Breast epithelium (tissue), 4 donors: Measurements from ENCODE around the gene CAPN2. TPM values are rescaled to one million over a fixed set of nuclear protein-coding genes. Genes with fewer than 3 reads are reported as not detected.

ENCODE experiments used
- DNase-seq, 2 donors: peaks; one replicate each; pipeline ENCODE4 v3.0.0-alpha.2; 2019; ENCODE audit warnings: low spot score in 2 of 2
- H3K27ac ChIP-seq, 2 donors: fragments of 200-600 bp; sonication (generic) in 1 of 2; one replicate each; pipeline ENCODE4 v1.5.1; 2016 to 2019; ENCODE audit warnings: mild to moderate bottlenecking in 1 of 2
- H3K27me3 ChIP-seq, 2 donors: fragments of 200-600 bp; sonication (generic) in 1 of 2; one replicate each; pipeline versions ENCODE4 v1.5.1 to v1.6.0; 2017 to 2019; ENCODE audit warnings: control low read depth in 1 of 2, mild to moderate bottlenecking in 1 of 2
- H3K36me3 ChIP-seq: fragments of 200-600 bp; one replicate; pipeline ENCODE4 v1.5.1; 2019
- H3K4me1 ChIP-seq, 2 donors: fragments of 200-600 bp; sonication (generic); one replicate each; pipeline ENCODE4 v1.5.1; 2016 to 2019; ENCODE audit warnings: control low read depth in 1 of 2
- H3K4me3 ChIP-seq, 3 donors: fragments of 200-600 bp; sonication (generic); 1 replicate in 2 of 3; 2 replicates in 1 of 3; pipeline ENCODE4 v1.5.1; 2016 to 2019; ENCODE audit warnings: mild to moderate bottlenecking in 3 of 3, moderate library complexity in 2 of 3
- H3K9me3 ChIP-seq, 2 donors: fragments of 200-600 bp; sonication (generic) in 1 of 2; one replicate each; pipeline ENCODE4 v1.5.1; 2016 to 2019; ENCODE audit warnings: control low read depth in 1 of 2
- POLR2A ChIP-seq: fragments of 450-650 bp; IDR thresholded peaks from one replicate; pipeline ENCODE4 v1.6.1; 2016; ENCODE audit warnings: antibody characterized with exemption, mild to moderate bottlenecking, moderate library complexity
- POLR2AphosphoS5 ChIP-seq, 3 donors: sonication (generic); formaldehyde crosslinking; IDR thresholded peaks; one replicate each; pipeline ENCODE4 v1.6.1; 2017; ENCODE audit warnings: antibody characterized with exemption in 3 of 3
- intact Hi-C: fragments of 100-400 bp; cut with DNase I; formaldehyde crosslinking; loops from one replicate; pipeline ENCODE4 v1.15.1; 2023; ENCODE audit warnings: low total_unique reads
- total RNA-seq, 3 donors: library from RNA; depleted of rRNA; stranded (reverse); fragments of >200 nt; gene quantifications; one replicate each; pipeline ENCODE4 v1.1.0, GENCODE V29; 2016
- TF ChIP-seq, protein P1 (sequence below), 3 donors: fragments of 450-650 bp; IDR thresholded peaks; one replicate each; pipeline ENCODE4 v1.5.1; 2016 to 2017; ENCODE audit warnings: antibody characterized with exemption in 3 of 3, mild to moderate bottlenecking in 3 of 3, moderate library complexity in 3 of 3

Gene CAPN2
- total RNA-seq, 3 donors from 2014 or later = 162 to 192 (median 164) TPM

DNA sequence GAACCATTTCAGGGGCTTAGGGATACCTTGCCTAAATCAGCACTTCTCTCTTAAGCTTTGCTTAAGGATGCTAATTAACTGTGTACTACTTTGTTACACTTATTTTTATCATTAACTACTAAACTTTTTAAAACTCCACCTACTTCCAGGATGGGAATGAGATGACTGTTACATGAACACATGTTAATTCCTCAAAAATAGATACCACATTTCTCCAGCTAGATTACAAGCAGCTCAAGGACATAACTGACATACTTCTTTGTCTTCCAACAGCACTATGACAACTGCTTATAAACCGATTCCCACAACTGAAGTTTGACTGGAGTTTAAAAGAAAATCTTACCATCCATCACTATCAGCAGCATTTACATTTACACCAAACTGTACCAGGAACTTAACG, 79.7 kb downstream of the CAPN2 start:
- intact Hi-C loops = no loop called here
- Histone ChIP-seq H3K9me3 (no peaks in the 10 kb centered on the region), H3K4me3 (no peak overlapping the region), H3K27me3 (no peaks in the 10 kb centered on the region), H3K36me3 (no peaks in the 10 kb centered on the region), H3K27ac (no peak overlapping the region), H3K4me1 (no peaks in the 10 kb centered on the region)
- TF ChIP-seq, protein P1, sequence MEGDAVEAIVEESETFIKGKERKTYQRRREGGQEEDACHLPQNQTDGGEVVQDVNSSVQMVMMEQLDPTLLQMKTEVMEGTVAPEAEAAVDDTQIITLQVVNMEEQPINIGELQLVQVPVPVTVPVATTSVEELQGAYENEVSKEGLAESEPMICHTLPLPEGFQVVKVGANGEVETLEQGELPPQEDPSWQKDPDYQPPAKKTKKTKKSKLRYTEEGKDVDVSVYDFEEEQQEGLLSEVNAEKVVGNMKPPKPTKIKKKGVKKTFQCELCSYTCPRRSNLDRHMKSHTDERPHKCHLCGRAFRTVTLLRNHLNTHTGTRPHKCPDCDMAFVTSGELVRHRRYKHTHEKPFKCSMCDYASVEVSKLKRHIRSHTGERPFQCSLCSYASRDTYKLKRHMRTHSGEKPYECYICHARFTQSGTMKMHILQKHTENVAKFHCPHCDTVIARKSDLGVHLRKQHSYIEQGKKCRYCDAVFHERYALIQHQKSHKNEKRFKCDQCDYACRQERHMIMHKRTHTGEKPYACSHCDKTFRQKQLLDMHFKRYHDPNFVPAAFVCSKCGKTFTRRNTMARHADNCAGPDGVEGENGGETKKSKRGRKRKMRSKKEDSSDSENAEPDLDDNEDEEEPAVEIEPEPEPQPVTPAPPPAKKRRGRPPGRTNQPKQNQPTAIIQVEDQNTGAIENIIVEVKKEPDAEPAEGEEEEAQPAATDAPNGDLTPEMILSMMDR (IDR thresholded peaks at IDR 0.05) = no peak
- no peak for TF ChIP-seq POLR2AphosphoS5 (IDR thresholded peaks at IDR 0.05)
- no peak for TF ChIP-seq POLR2A
- DNase-seq = no peak

DNA sequence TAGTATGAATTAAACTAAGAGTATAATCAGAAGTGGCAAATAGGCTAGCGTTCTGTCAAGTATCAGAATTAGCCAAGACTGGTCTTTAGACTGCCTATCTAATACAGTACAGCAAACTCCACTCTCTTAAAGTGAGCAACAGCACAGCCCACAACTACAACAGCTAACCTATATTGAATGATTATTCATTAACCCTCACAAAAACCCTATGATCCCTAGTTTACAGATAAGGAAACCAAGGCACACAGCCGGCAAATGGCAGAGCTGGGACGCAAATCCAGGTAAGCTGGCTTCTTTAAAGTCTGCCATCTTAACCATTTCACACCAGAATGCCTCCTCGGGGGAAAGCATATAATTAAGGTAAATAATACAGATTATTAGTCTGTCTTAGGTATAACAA, 81.4 kb downstream of the CAPN2 start:
- Histone ChIP-seq H3K27me3 (no peaks in the 10 kb centered on the region), H3K36me3 (no peaks in the 10 kb centered on the region), H3K4me1 (no peaks in the 10 kb centered on the region), H3K4me3 (no peak overlapping the region), H3K9me3 (no peaks in the 10 kb centered on the region), H3K27ac (no peak overlapping the region)
- intact Hi-C loops = no loop called here
- no peak for DNase-seq
- TF ChIP-seq, protein P1 (IDR thresholded peaks at IDR 0.05) = no peak
- no peak for TF ChIP-seq POLR2A
- TF ChIP-seq POLR2AphosphoS5 (IDR thresholded peaks at IDR 0.05) = no peak

DNA sequence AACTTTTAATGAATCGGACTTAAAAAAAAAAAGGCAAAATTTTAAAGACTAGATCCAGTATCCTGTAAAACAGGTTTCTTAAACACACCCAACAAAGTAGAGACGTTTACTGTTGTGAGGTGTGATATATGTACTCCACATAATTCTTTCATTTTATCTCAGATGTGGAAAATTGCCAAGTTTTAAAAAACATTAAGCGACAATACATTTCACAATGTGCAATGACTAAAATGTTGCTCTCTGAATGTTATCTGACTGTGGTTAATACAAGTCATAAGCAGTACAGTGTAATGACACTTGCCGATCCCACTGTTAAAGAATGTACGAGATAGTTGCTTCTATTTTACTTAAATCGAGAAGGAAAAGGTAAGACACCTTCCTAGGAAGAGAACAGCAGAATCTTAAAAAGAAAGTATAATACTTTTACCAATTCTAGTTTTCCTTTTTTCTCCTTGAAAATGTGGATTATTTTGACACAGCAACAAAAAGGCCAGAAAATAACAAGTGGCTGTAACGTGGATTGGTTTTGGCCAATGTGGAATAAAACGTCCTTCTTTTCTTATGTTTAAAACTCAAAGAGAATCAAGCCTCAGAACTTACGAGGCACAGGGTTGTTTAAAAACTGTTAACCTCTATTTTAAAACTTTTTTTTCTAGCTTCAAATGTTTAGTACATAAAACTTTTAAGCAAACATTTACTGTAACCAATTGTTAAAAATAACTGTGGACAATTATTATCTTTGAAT, 82.0 kb downstream of the CAPN2 start:
- Histone ChIP-seq H3K36me3 (no peaks in the 10 kb centered on the region), H3K27ac (no peak overlapping the region), H3K9me3 (no peaks in the 10 kb centered on the region), H3K27me3 (no peaks in the 10 kb centered on the region), H3K4me3 (no peak overlapping the region), H3K4me1 (no peaks in the 10 kb centered on the region)
- TF ChIP-seq POLR2AphosphoS5 (IDR thresholded peaks at IDR 0.05) = no peak
- no peak for TF ChIP-seq POLR2A
- intact Hi-C loops = no loop called here
- no peak for DNase-seq

- Histone ChIP-seq H3K4me3 (no peak overlapping the region), H3K9me3 (no peaks in the 10 kb centered on the region), H3K27ac (no peak overlapping the region), H3K27me3 (no peaks in the 10 kb centered on the region), H3K4me1 (no peaks in the 10 kb centered on the region), H3K36me3 (no peaks in the 10 kb centered on the region)
- DNase-seq = no peak
- TF ChIP-seq, protein P1 (IDR thresholded peaks at IDR 0.05) = no peak
- no peak for TF ChIP-seq POLR2AphosphoS5 (IDR thresholded peaks at IDR 0.05)
- intact Hi-C loops = no loop called here
Observed at GRCh38 chr1:223796210-223796609, 83.9 kb downstream of the CAPN2 start.

- Histone ChIP-seq H3K27ac (no peak overlapping the region), H3K4me1 (no peaks in the 10 kb centered on the region), H3K9me3 (no peaks in the 10 kb centered on the region), H3K36me3 (no peaks in the 10 kb centered on the region), H3K27me3 (no peaks in the 10 kb centered on the region), H3K4me3 (no peak overlapping the region)
- DNase-seq = no peak
- intact Hi-C loops = no loop called here
- TF ChIP-seq POLR2AphosphoS5 (IDR thresholded peaks at IDR 0.05) = no peak
- TF ChIP-seq, protein P1 (IDR thresholded peaks at IDR 0.05) = no peak
- no peak for TF ChIP-seq POLR2A
Observed at GRCh38 chr1:223802032-223802431, 89.7 kb downstream of the CAPN2 start.
